ENCODE results near the gene KDM4D. TPM values are rescaled to one million over a fixed set of nuclear protein-coding genes. Genes with fewer than 3 reads are reported as not detected.
"Not testable (repeated sequence)": the region's sequence is repeated elsewhere in the genome, so short reads cannot be mapped to it uniquely, and the experiment has no call there.

Gene KDM4D
- under 1 TPM; 0.38 to 0.64 TPM for total RNA-seq

- H3K4me1 Mint-ChIP-seq (ENCODE audit: low read depth in 2 of 2): peaks cover 20 to 22% of the 10 kb centered on the region in 2 donors
- H3K36me3 Mint-ChIP-seq: peaks cover 37% of the 10 kb centered on the region
- peak within 1 kb of the TSS; percentile 93 to 96 for H3K27ac Mint-ChIP-seq
- peak within 1 kb of the TSS; percentile 99 for H3K4me3 Mint-ChIP-seq
- DNase-seq (ENCODE audit: low spot score) (peak; percentile 95), ATAC-seq (peak; percentile 100)
- H3K9me3 Mint-ChIP-seq: no peaks in the 10 kb centered on the region
- H3K27me3 Mint-ChIP-seq: peaks cover 10 to 20% of the 10 kb centered on the region in 2 donors
These were observed at the start of gene KDM4D, which contains the start of gene CWC15 for GRCh38 chr11:94973099-94973968. KDM4D (plus strand) TSS chr11:94973709; CDS start chr11:94997373, 23,664 bp downstream. CWC15 (minus strand) TSS chr11:94973556; CDS start chr11:94972185, 1,371 bp downstream.

GRCh38 chr11:94924171-94924572 is 49.3 kb upstream of the KDM4D start:
- Mint-ChIP-seq H3K4me3 (no peak overlapping the region), H3K27ac (peak overlapping the region; percentile 59 to 68)
- DNase-seq (ENCODE audit: low spot score): no peak

GRCh38 chr11:94924612-94925011 is 48.9 kb upstream of the KDM4D start:
- Mint-ChIP-seq H3K4me1 (ENCODE audit: low read depth in 2 of 2) (peaks cover 18 to 23% of the 10 kb centered on the region in 2 donors), H3K9me3 (peaks cover 7% of the 10 kb centered on the region), H3K4me3 (no peak overlapping the region), H3K27me3 (peaks cover 3 to 13% of the 10 kb centered on the region in 2 donors), H3K27ac (peak overlapping the region; percentile 59 to 68), H3K36me3 (no peaks in the 10 kb centered on the region)
- ATAC-seq (peak; percentile 46 to 66), DNase-seq (ENCODE audit: low spot score) (no peak)

More at GRCh38 chr11:94924171-94924572, 49.3 kb upstream of the KDM4D start:
- peaks cover 18 to 23% of the 10 kb centered on the region in 2 donors for H3K4me1 Mint-ChIP-seq (ENCODE audit: low read depth in 2 of 2)
- H3K36me3 Mint-ChIP-seq: no peaks in the 10 kb centered on the region
- peaks cover 7% of the 10 kb centered on the region for H3K9me3 Mint-ChIP-seq
- peaks cover 0 to 9% of the 10 kb centered on the region in 2 donors for H3K27me3 Mint-ChIP-seq
- ATAC-seq: no peak

GRCh38 chr11:94925422-94926270 is 47.9 kb upstream of the KDM4D start:
- H3K27me3 Mint-ChIP-seq: peaks cover 5 to 19% of the 10 kb centered on the region in 2 donors
- no peaks in the 10 kb centered on the region for H3K36me3 Mint-ChIP-seq
- peaks cover 18 to 23% of the 10 kb centered on the region in 2 donors for H3K4me1 Mint-ChIP-seq (ENCODE audit: low read depth in 2 of 2)
- H3K4me3 Mint-ChIP-seq: no peak overlapping the region
- ATAC-seq (no peak), DNase-seq (ENCODE audit: low spot score) (no peak)
- peaks cover 7% of the 10 kb centered on the region for H3K9me3 Mint-ChIP-seq
- peak overlapping the region; percentile 59 to 68 for H3K27ac Mint-ChIP-seq

GRCh38 chr11:94926271-94926625 is 47.3 kb upstream of the KDM4D start:
- H3K27me3 Mint-ChIP-seq: peaks cover 5 to 21% of the 10 kb centered on the region in 2 donors
- peaks cover 7% of the 10 kb centered on the region for H3K9me3 Mint-ChIP-seq
- no peak for DNase-seq (ENCODE audit: low spot score)
- peaks cover 18 to 23% of the 10 kb centered on the region in 2 donors for H3K4me1 Mint-ChIP-seq (ENCODE audit: low read depth in 2 of 2)
- H3K36me3 Mint-ChIP-seq: no peaks in the 10 kb centered on the region
- peak in 1 of 2 donors; percentile 3 for ATAC-seq
- H3K4me3 Mint-ChIP-seq: no peak overlapping the region
- no peak overlapping the region for H3K27ac Mint-ChIP-seq

GRCh38 chr11:94926698-94927237 is 46.7 kb upstream of the KDM4D start:
- no peak overlapping the region for H3K4me3 Mint-ChIP-seq
- no peak overlapping the region for H3K27ac Mint-ChIP-seq
- DNase-seq (ENCODE audit: low spot score) (no peak), ATAC-seq (no peak)
- H3K36me3 Mint-ChIP-seq: no peaks in the 10 kb centered on the region
- H3K4me1 Mint-ChIP-seq (ENCODE audit: low read depth in 2 of 2): peaks cover 18 to 23% of the 10 kb centered on the region in 2 donors
- H3K27me3 Mint-ChIP-seq: peaks cover 5 to 21% of the 10 kb centered on the region in 2 donors
- H3K9me3 Mint-ChIP-seq: peaks cover 7% of the 10 kb centered on the region

- H3K4me1 Mint-ChIP-seq (ENCODE audit: low read depth in 2 of 2): peaks cover 18 to 23% of the 10 kb centered on the region in 2 donors
- peaks cover 7% of the 10 kb centered on the region for H3K9me3 Mint-ChIP-seq
- H3K27me3 Mint-ChIP-seq: peaks cover 7 to 21% of the 10 kb centered on the region in 2 donors
- no peak overlapping the region for H3K4me3 Mint-ChIP-seq
- DNase-seq (ENCODE audit: low spot score) (no peak), ATAC-seq (no peak)
- no peak overlapping the region for H3K27ac Mint-ChIP-seq
- H3K36me3 Mint-ChIP-seq: no peaks in the 10 kb centered on the region
These were observed 45.2 kb upstream of the KDM4D start for GRCh38 chr11:94928117-94928990.

GRCh38 chr11:94932072-94932471 is 41.4 kb upstream of the KDM4D start:
- DNase-seq (ENCODE audit: low spot score); H3K36me3 Mint-ChIP-seq; ATAC-seq; H3K4me3 Mint-ChIP-seq; H3K4me1 Mint-ChIP-seq (ENCODE audit: low read depth in 2 of 2); H3K27ac Mint-ChIP-seq; H3K9me3 Mint-ChIP-seq: not testable (repeated sequence)
- peaks cover 7 to 21% of the 10 kb centered on the region in 2 donors for H3K27me3 Mint-ChIP-seq

GRCh38 chr11:94932503-94932902 is 41.0 kb upstream of the KDM4D start:
- Mint-ChIP-seq H3K36me3 (no peaks in the 10 kb centered on the region), H3K27me3 (peaks cover 9 to 21% of the 10 kb centered on the region in 2 donors), H3K4me3 (no peak overlapping the region), H3K9me3 (no peaks in the 10 kb centered on the region), H3K27ac (no peak overlapping the region), H3K4me1 (ENCODE audit: low read depth in 2 of 2) (no peaks in the 10 kb centered on the region)
- ATAC-seq: no peak
- DNase-seq (ENCODE audit: low spot score): no peak

GRCh38 chr11:94933223-94934130 is 40.0 kb upstream of the KDM4D start:
- Mint-ChIP-seq H3K4me1 (ENCODE audit: low read depth in 2 of 2) (no peaks in the 10 kb centered on the region), H3K27me3 (peaks cover 9 to 17% of the 10 kb centered on the region in 2 donors), H3K36me3 (no peaks in the 10 kb centered on the region), H3K9me3 (no peaks in the 10 kb centered on the region), H3K4me3 (no peak overlapping the region), H3K27ac (no peak overlapping the region)
- DNase-seq (ENCODE audit: low spot score): no peak
- ATAC-seq: no peak

GRCh38 chr11:94934362-94934761 is 39.1 kb upstream of the KDM4D start:
- ATAC-seq (peak in 1 of 2 donors; percentile 45), DNase-seq (ENCODE audit: low spot score) (no peak)
- Mint-ChIP-seq H3K4me3 (no peak overlapping the region), H3K9me3 (no peaks in the 10 kb centered on the region), H3K27ac (no peak overlapping the region), H3K4me1 (ENCODE audit: low read depth in 2 of 2) (no peaks in the 10 kb centered on the region), H3K27me3 (peaks cover 9 to 10% of the 10 kb centered on the region in 2 donors), H3K36me3 (no peaks in the 10 kb centered on the region)

- DNase-seq (ENCODE audit: low spot score) (no peak), ATAC-seq (no peak)
- Mint-ChIP-seq H3K9me3 (no peaks in the 10 kb centered on the region), H3K4me1 (ENCODE audit: low read depth in 2 of 2) (no peaks in the 10 kb centered on the region), H3K27me3 (peaks cover 7% of the 10 kb centered on the region in 2 donors), H3K27ac (no peak overlapping the region), H3K4me3 (no peak overlapping the region), H3K36me3 (no peaks in the 10 kb centered on the region)
These were observed 38.7 kb upstream of the KDM4D start for GRCh38 chr11:94934846-94935245.
